ENCODE measurements around the gene PCP2.

PCP2 gene

GRCh38 chr19:7677669-7678311 lies 44.3 kb upstream of the PCP2 start:
- no peak overlapping the region for H3K23ac ChIP-seq (ENCODE audit: low read length in 2 of 2)
- H3K79me1 ChIP-seq (replicated peaks; ENCODE audit: low read length, poor library complexity, severe bottlenecking) = peaks cover 20% of the 10 kb centered on the region
- no peak for DNase-seq
- H2BK12ac ChIP-seq (ENCODE audit: low read length in 2 of 2) = peak overlapping the region in 1 of 2 experiments; percentile 61
- H2BK120ac ChIP-seq (ENCODE audit: low read depth, low read length) = no peak overlapping the region
- H4K91ac ChIP-seq (ENCODE audit: low read length) = no peak overlapping the region
- H3K27ac ChIP-seq (ENCODE audit: low read length, poor library complexity, severe bottlenecking) = no peak overlapping the region
- H3K18ac ChIP-seq (ENCODE audit: low read depth in 1 of 2, low read length in 2 of 2) = no peak overlapping the region
- H2BK5ac ChIP-seq (ENCODE audit: low read depth, low read length, poor library complexity, severe bottlenecking) = no peak overlapping the region
- H2AK5ac ChIP-seq (ENCODE audit: low read length, severe bottlenecking) = no peak overlapping the region
- no peak overlapping the region for H3K4me3 ChIP-seq (ENCODE audit: insufficient read depth in 1 of 2, low read depth in 1 of 2, low read length in 2 of 2)
- H3K9ac ChIP-seq (ENCODE audit: low read length) = no peak overlapping the region
- no peak overlapping the region for H3K4me2 ChIP-seq (ENCODE audit: low read length, poor library complexity, severe bottlenecking)
- peaks cover 28 to 43% of the 10 kb centered on the region in 2 experiments for H3K27me3 ChIP-seq (ENCODE audit: control insufficient read depth in 1 of 2, insufficient read depth in 1 of 2, low read length in 2 of 2)
- H3K9me3 ChIP-seq (ENCODE audit: control insufficient read depth, low read length) = peaks cover 3% of the 10 kb centered on the region
- no peak overlapping the region for H4K8ac ChIP-seq (ENCODE audit: low read length)
- no peak overlapping the region for H2AFZ ChIP-seq (ENCODE audit: low read depth, low read length)
- no peak overlapping the region for H3K14ac ChIP-seq (ENCODE audit: low read length in 2 of 2)
- WGBS = 40% methylated on average over 9 of the region's 12 CpGs
- H2BK15ac ChIP-seq (ENCODE audit: low read depth, poor library complexity, severe bottlenecking) = no peak overlapping the region
- peaks cover 7 to 10% of the 10 kb centered on the region in 2 experiments for H3K36me3 ChIP-seq (ENCODE audit: control insufficient read depth in 1 of 2, insufficient read depth in 2 of 2, low read depth in 1 of 2, low read length in 2 of 2)
- H3K4me1 ChIP-seq (ENCODE audit: control insufficient read depth, insufficient read depth, low read depth, low read length) = peaks cover 17% of the 10 kb centered on the region
- no peak overlapping the region for H3K4ac ChIP-seq (ENCODE audit: low read depth in 1 of 2, low read length in 2 of 2)

- H2BK120ac ChIP-seq (ENCODE audit: low read depth, low read length) = no peak within 1 kb of the TSS
- H3K9ac ChIP-seq (ENCODE audit: low read length) = no peak within 1 kb of the TSS
- peaks cover 11% of the 10 kb centered on the region for H3K79me1 ChIP-seq (replicated peaks; ENCODE audit: low read length, poor library complexity, severe bottlenecking)
- H3K18ac ChIP-seq (ENCODE audit: low read depth in 1 of 2, low read length in 2 of 2) = no peak within 1 kb of the TSS
- H3K27ac ChIP-seq (ENCODE audit: low read length, poor library complexity, severe bottlenecking) = no peak within 1 kb of the TSS
- no peak within 1 kb of the TSS for H3K14ac ChIP-seq (ENCODE audit: low read length in 2 of 2)
- no peak within 1 kb of the TSS for H2BK5ac ChIP-seq (ENCODE audit: low read depth, low read length, poor library complexity, severe bottlenecking)
- no peak within 1 kb of the TSS for H2AFZ ChIP-seq (ENCODE audit: low read depth, low read length)
- no peak within 1 kb of the TSS for H2BK15ac ChIP-seq (ENCODE audit: low read depth, poor library complexity, severe bottlenecking)
- peak within 1 kb of the TSS in 1 of 2 experiments; percentile 61 for H2BK12ac ChIP-seq (ENCODE audit: low read length in 2 of 2)
- H3K36me3 ChIP-seq (ENCODE audit: control insufficient read depth in 1 of 2, insufficient read depth in 2 of 2, low read depth in 1 of 2, low read length in 2 of 2) = peaks cover 0 to 1% of the 10 kb centered on the region in 2 experiments
- no peak within 1 kb of the TSS for H4K8ac ChIP-seq (ENCODE audit: low read length)
- H3K4me3 ChIP-seq (ENCODE audit: insufficient read depth in 1 of 2, low read depth in 1 of 2, low read length in 2 of 2) = no peak within 1 kb of the TSS
- no peak within 1 kb of the TSS for H3K4ac ChIP-seq (ENCODE audit: low read depth in 1 of 2, low read length in 2 of 2)
- peaks cover 10% of the 10 kb centered on the region for H3K4me1 ChIP-seq (ENCODE audit: control insufficient read depth, insufficient read depth, low read depth, low read length)
- WGBS = 62% methylated on average over 10 of the region's 10 CpGs
- no peak within 1 kb of the TSS for H2AK5ac ChIP-seq (ENCODE audit: low read length, severe bottlenecking)
- peaks cover 34 to 49% of the 10 kb centered on the region in 2 experiments for H3K27me3 ChIP-seq (ENCODE audit: control insufficient read depth in 1 of 2, insufficient read depth in 1 of 2, low read length in 2 of 2)
- H3K4me2 ChIP-seq (ENCODE audit: low read length, poor library complexity, severe bottlenecking) = no peak within 1 kb of the TSS
- H3K23ac ChIP-seq (ENCODE audit: low read length in 2 of 2) = no peak within 1 kb of the TSS
- no peak for DNase-seq
- peaks cover 5% of the 10 kb centered on the region for H3K9me3 ChIP-seq (ENCODE audit: control insufficient read depth, low read length)
- H4K91ac ChIP-seq (ENCODE audit: low read length) = no peak within 1 kb of the TSS
Measured at GRCh38 chr19:7676854-7677253, 43.3 kb upstream of the PCP2 start, which contains the start of gene MCEMP1. MCEMP1 (plus strand) TSS chr19:7677090; CDS start chr19:7677121, 31 bp downstream.

GRCh38 chr19:7676376-7676775 lies 42.9 kb upstream of the PCP2 start:
- H3K23ac ChIP-seq (ENCODE audit: low read length in 2 of 2) = no peak overlapping the region
- no peak overlapping the region for H3K9ac ChIP-seq (ENCODE audit: low read length)
- H3K27ac ChIP-seq (ENCODE audit: low read length, poor library complexity, severe bottlenecking) = no peak overlapping the region
- H3K4me3 ChIP-seq (ENCODE audit: insufficient read depth in 1 of 2, low read depth in 1 of 2, low read length in 2 of 2) = no peak overlapping the region
- no peak overlapping the region for H2BK15ac ChIP-seq (ENCODE audit: low read depth, poor library complexity, severe bottlenecking)
- no peak overlapping the region for H4K8ac ChIP-seq (ENCODE audit: low read length)
- no peak overlapping the region for H3K4me2 ChIP-seq (ENCODE audit: low read length, poor library complexity, severe bottlenecking)
- WGBS = 65% methylated on average over 5 of the region's 7 CpGs
- H2AFZ ChIP-seq (ENCODE audit: low read depth, low read length) = no peak overlapping the region
- DNase-seq = no peak
- no peaks in the 10 kb centered on the region for H3K36me3 ChIP-seq (ENCODE audit: control insufficient read depth in 1 of 2, insufficient read depth in 2 of 2, low read depth in 1 of 2, low read length in 2 of 2)
- peaks cover 5% of the 10 kb centered on the region for H3K9me3 ChIP-seq (ENCODE audit: control insufficient read depth, low read length)
- no peak overlapping the region for H2BK5ac ChIP-seq (ENCODE audit: low read depth, low read length, poor library complexity, severe bottlenecking)
- H2BK120ac ChIP-seq (ENCODE audit: low read depth, low read length) = no peak overlapping the region
- H3K14ac ChIP-seq (ENCODE audit: low read length in 2 of 2) = no peak overlapping the region
- peaks cover 5% of the 10 kb centered on the region for H3K4me1 ChIP-seq (ENCODE audit: control insufficient read depth, insufficient read depth, low read depth, low read length)
- H4K91ac ChIP-seq (ENCODE audit: low read length) = no peak overlapping the region
- H2BK12ac ChIP-seq (ENCODE audit: low read length in 2 of 2) = no peak overlapping the region
- peaks cover 6% of the 10 kb centered on the region for H3K79me1 ChIP-seq (replicated peaks; ENCODE audit: low read length, poor library complexity, severe bottlenecking)
- no peak overlapping the region for H3K18ac ChIP-seq (ENCODE audit: low read depth in 1 of 2, low read length in 2 of 2)
- no peak overlapping the region for H2AK5ac ChIP-seq (ENCODE audit: low read length, severe bottlenecking)
- no peak overlapping the region for H3K4ac ChIP-seq (ENCODE audit: low read depth in 1 of 2, low read length in 2 of 2)
- H3K27me3 ChIP-seq (ENCODE audit: control insufficient read depth in 1 of 2, insufficient read depth in 1 of 2, low read length in 2 of 2) = peaks cover 37 to 51% of the 10 kb centered on the region in 2 experiments

- peaks cover 5% of the 10 kb centered on the region for H3K9me3 ChIP-seq (ENCODE audit: control insufficient read depth, low read length)
- peak; percentile 59 for DNase-seq
- H3K4me3 ChIP-seq (ENCODE audit: insufficient read depth in 1 of 2, low read depth in 1 of 2, low read length in 2 of 2) = no peak overlapping the region
- H3K36me3 ChIP-seq (ENCODE audit: control insufficient read depth in 1 of 2, insufficient read depth in 2 of 2, low read depth in 1 of 2, low read length in 2 of 2) = no peaks in the 10 kb centered on the region
- WGBS = 55% methylated on average over 16 of the region's 21 CpGs
- peaks cover 53 to 58% of the 10 kb centered on the region in 2 experiments for H3K27me3 ChIP-seq (ENCODE audit: control insufficient read depth in 1 of 2, insufficient read depth in 1 of 2, low read length in 2 of 2)
- H2AK5ac ChIP-seq (ENCODE audit: low read length, severe bottlenecking) = no peak overlapping the region
- H2BK5ac ChIP-seq (ENCODE audit: low read depth, low read length, poor library complexity, severe bottlenecking) = no peak overlapping the region
- no peak overlapping the region for H2AFZ ChIP-seq (ENCODE audit: low read depth, low read length)
- H4K91ac ChIP-seq (ENCODE audit: low read length) = no peak overlapping the region
- no peak overlapping the region for H3K23ac ChIP-seq (ENCODE audit: low read length in 2 of 2)
- H2BK12ac ChIP-seq (ENCODE audit: low read length in 2 of 2) = no peak overlapping the region
- no peak overlapping the region for H4K8ac ChIP-seq (ENCODE audit: low read length)
- H2BK120ac ChIP-seq (ENCODE audit: low read depth, low read length) = no peak overlapping the region
- H3K14ac ChIP-seq (ENCODE audit: low read length in 2 of 2) = no peak overlapping the region
- H3K9ac ChIP-seq (ENCODE audit: low read length) = no peak overlapping the region
- H3K18ac ChIP-seq (ENCODE audit: low read depth in 1 of 2, low read length in 2 of 2) = no peak overlapping the region
- no peak overlapping the region for H3K4ac ChIP-seq (ENCODE audit: low read depth in 1 of 2, low read length in 2 of 2)
- no peak overlapping the region for H3K4me2 ChIP-seq (ENCODE audit: low read length, poor library complexity, severe bottlenecking)
- H3K79me1 ChIP-seq (replicated peaks; ENCODE audit: low read length, poor library complexity, severe bottlenecking) = no peaks in the 10 kb centered on the region
- no peak overlapping the region for H3K27ac ChIP-seq (ENCODE audit: low read length, poor library complexity, severe bottlenecking)
- no peak overlapping the region for H2BK15ac ChIP-seq (ENCODE audit: low read depth, poor library complexity, severe bottlenecking)
- H3K4me1 ChIP-seq (ENCODE audit: control insufficient read depth, insufficient read depth, low read depth, low read length) = peaks cover 2% of the 10 kb centered on the region
Measured at GRCh38 chr19:7674010-7675005, 40.8 kb upstream of the PCP2 start.

Data from mesenchymal stem cell (in vitro differentiated cells and primary cell).